G401 (cell line): ENCODE results near the gene SCNN1G. TPM values are rescaled to one million over a fixed set of nuclear protein-coding genes. Genes with fewer than 3 reads are reported as not detected.

Experiments
- DNase-seq: peaks from one replicate; pipeline ENCODE4 v3.0.0-alpha.2; 2015; ENCODE audit warnings: low spot score
- in situ Hi-C: cut with HindIII; loops from 2 replicates; pipeline ENCODE4 v1.10.0; 2016; ENCODE audit warnings: low sequenced_read_pairs, mixed read lengths
- total RNA-seq: library from RNA; depleted of rRNA; stranded (reverse); fragments of >200 nt; shearing (Covaris generic); gene quantifications from 2 replicates; pipeline ENCODE4 v1.2.3, GENCODE V29; 2014

The SCNN1G gene
- total RNA-seq, 1 experiment from 2014 or later: not detected

DNA sequence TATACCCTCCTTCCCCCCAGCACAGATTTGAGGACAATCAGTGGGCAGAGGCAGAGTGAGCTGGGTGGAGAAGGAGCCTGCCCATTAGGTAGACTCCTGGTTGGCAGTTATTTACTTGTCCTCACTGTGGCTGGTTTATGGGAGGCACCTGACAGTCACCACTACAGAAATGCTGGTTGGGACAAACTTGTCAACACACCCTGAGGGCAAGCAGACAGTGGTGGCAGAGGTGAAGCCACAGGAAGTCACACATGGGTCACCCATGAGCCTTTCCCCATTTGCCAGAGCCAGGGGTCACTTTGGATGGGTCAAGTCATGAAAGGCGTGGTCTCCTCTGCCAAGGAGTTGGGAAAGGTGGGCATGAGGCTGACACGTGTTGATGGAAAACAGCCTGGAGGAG lies 6.4 kb downstream of the SCNN1G start:
- in situ Hi-C loops: no loop called here
- DNase-seq: no peak

DNA sequence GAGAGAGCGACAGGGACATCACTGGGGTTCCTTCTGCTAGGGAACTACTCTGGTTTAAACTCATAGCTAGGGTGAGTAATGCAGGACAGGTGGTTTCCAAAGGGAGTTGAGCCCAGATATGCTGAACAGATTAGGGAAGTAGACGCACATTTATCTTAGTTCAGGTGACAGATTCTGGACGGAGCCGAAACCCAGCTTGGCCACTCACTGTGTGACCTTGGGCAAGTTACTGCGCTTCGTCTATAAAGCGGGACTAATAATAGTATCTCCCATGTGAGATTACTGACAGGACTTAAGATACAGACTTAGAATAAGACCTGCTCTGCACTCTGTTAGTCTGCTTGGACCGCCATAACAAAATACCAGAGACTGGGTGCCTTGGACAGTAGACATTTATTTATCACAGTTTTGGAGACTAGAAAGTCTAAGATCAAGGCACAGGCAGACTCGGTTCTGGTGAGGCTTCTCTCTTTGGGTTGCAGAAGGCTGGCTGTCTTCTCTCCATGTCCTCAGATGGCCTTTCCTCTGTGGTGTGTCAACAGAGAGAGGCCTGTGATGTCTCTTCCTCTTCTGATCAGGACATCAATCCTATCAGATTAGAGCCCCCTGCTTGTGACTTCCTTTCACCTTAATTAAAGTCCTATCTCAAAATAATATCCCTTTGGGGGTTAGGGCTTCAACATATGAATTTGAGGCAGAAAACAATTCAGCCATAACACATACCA lies 12.1 kb downstream of the SCNN1G start:
- in situ Hi-C loops: no loop called here
- no peak for DNase-seq

DNA sequence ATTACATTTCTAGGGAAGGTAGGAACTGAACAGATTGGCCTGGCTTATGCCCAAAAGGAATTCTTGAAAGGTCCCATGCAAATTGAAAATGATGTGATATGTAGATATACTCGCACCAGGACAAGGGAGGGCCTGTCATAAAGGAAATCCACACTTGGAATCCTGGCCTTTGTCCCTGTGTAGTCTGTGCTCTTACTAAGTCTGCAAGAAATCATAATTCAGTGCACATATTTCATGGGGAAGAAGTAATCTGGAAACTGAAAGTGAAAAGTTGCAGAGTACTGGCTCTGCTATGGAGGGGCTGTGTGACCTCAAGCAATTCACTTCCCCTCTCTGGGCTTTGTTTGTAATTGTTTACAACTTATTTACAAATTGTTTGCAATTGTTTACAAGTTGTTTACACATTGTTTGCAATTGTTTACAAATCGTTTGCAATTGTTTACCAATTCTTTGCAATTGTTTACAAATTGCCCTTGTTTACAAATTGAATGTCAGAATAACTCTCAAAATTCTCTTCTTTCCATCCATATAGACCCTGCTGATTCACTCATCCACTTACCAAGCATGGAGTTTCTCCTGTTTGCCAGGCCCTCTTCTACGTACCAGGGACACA lies 12.9 kb downstream of the SCNN1G start:
- no peak for DNase-seq
- in situ Hi-C loops: no loop called here

DNA sequence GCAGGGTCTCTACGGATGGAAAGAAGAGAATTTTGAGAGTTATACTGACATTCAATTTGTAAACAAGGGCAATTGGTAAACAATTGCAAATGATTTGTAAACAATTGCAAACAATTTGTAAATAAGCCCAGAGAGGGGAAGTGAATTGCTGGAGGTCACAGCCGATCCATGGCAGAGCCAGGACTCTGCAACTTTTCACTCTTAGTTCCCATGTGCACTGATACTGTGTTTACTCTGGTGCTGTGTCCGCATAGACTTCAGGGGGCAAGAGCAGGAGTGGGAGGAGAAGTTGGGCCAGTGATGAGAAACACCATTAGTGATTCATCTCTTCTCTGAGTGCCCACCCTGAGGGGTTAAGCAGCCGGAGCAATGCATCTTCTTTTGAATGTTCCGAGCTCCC lies 14.0 kb downstream of the SCNN1G start:
- in situ Hi-C loops: no loop called here
- DNase-seq: no peak

DNA sequence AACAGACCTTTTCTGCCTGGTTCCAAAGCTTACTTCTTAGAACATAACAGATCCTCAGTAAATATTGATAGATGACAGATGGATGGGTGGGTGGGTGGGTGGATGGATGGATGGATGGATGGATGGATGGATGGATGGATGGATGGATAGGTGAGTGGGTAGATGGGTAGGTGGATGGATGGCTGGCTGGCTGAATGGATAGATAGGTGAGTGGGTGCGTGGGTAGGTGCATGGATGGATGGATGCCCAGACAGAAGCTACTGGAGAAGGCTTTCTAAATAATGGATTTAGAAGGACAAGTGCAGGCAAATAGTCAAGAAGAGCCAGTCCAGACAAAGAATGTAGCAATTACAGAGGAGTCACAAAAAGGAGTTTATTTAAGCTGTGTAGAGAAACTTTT lies 19.6 kb downstream of the SCNN1G start:
- DNase-seq: no peak
- in situ Hi-C loops: no loop called here

DNA sequence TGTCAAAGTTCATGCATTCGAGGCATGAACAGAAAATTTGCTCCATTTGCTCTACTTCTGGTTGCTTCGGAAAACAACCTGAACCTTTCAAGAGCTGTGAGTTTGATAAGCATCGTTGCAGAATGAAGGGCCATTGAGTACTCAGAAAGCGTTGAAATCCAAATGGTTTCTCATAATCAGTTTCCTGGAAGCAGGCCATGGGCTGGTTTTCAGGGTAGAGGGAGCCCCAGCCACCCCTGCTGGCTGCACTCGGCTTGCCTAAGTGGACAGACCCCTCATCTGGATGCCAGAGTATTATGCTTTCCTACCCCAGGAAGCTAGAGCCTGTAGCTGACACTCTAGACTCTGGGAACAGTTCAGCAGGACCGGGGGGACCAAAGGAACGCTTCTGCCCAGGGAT lies 24.4 kb downstream of the SCNN1G start:
- in situ Hi-C loops: no loop called here
- no peak for DNase-seq

DNA sequence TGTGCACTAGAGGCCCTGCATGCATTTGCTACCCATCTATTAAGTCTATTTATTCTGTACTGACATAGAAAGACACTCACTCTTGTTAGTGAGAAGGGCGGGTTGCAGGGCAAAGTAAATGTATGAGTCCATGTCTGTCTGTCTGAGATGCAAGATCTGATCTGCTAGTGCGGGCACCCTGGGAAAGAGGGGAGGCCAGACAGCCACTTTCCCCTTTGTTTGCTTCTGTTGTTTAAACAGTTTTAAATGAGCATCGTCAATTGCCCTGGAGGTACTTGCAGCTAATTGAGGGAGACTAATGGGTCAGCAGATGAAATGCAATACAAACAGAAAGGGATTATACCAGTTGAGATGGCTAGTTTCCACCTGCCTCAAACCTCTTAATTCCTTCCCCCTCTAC lies 24.9 kb downstream of the SCNN1G start:
- in situ Hi-C loops: no loop called here
- DNase-seq: no peak

DNA sequence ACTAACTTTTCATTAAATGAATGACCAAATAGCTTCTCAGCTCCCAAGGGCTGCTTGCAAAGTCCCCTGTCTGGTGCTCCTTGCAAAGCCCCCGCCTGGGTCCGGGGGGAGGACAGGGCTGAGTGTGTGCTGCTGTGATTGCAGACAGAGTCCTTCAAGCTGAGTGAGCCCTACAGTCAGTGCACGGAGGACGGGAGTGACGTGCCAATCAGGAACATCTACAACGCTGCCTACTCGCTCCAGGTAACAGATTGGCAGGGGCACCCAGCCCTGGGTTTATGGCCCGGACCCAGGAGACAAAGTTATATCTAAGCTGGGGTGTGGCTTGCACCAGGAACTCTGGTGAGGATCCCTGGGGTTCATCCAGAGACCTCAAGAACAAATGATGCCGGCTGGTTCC lies 27.1 kb downstream of the SCNN1G start:
- no peak for DNase-seq
- in situ Hi-C loops: no loop called here

DNA sequence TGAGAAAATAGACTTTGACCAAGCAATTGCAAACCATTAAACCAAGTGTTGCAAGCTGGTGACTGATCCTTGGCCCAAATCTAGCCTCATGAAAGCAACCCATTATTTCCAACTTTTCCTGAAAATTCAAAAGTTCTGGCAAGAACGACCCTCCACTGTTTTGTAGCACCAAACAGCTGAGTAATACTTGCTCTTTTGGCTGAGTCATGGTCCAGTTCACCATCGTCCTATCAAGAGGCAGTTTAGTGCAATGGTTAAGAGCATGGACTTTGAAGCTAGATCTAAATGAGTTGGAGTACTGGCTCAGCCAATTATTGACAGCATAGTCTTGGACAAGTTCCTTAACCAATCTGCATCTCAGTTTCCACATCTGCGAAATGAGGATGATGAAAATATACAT lies 31.3 kb downstream of the SCNN1G start:
- in situ Hi-C loops: no loop called here
- DNase-seq: no peak

DNA sequence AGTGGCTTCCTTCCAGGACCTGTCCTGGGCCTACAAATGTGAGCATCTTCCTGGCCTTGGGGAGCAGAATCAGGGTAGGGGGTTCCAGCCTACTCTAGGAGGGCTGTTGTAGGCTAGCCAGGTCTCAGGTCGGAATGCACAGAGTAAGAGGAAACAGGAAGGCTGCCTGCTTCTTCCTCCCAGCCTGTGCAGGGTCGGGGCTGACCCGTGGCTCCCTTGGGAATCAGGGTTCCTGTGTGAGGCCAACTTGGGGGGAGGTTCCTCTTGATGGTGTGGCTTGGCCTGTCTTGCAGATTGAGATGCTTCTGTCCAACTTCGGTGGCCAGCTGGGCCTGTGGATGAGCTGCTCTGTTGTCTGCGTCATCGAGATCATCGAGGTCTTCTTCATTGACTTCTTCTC lies 32.3 kb downstream of the SCNN1G start:
- in situ Hi-C loops: no loop called here
- DNase-seq: no peak

DNA sequence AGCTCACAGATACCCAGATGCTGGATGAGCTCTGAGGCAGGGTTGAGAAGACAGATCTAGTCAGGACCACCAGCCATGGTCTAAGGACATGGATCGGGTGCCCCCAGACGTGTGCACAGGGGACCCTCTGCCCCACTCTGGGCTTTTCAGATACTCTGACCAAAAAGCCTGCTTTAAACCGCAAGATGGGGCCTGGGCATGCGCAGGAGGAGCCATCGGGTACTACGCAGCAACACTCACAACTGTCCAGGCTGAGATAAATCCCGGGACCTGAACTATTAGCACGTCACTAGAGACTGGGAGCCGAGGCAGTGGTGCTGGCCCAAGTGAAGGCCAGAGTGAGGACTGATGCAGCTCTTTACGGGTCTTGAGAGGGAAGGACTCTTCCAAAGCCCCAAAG lies 32.9 kb downstream of the SCNN1G start:
- in situ Hi-C loops: no loop called here
- DNase-seq: no peak

DNA sequence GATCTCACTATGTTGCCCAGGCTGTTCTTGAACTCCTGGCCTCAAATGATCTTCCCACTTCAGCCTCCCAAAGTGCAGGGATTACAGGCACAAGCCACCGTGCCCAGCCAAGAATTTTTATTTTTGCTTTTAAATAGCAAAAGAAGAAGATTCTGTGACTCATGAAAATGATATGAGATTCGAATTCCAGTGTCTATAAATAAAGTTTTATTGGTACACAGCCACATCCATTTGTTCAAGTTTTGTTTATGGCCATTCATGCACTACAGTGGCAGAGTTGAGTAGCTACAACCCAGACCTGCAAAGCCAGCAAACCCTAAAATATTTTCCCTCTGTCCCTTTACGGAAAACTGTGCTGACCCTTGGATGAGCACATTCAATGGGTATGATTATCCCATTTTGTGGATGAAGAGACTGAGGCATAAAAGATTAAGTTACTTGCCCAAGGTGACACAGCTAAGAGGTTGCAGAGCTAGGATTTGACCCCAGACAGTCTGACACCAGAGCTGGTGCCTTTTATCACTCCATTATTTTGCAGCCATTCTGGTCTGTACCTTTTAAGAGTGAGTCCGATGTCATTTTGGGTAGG lies 34.2 kb downstream of the SCNN1G start:
- in situ Hi-C loops: no loop called here
- DNase-seq: no peak

DNA sequence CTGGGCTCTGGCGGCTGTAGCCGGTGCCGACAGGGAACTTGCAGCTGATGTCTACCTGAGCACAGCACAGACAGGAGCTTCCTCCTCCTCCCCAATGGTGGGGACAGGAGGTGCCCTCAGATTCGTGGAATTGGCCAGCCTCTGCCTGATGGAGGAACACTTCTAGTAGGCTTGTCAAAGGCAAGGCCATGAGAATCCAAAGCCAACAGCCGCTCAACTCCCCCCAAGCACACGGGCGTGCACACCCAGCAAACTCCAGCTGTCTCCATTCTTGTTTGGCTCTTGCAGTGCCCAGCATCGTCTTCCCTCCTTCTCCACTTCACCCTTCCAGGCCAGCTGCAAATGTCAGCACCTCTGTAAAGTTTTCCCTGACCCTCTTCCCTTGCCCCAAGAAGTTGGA lies 35.1 kb downstream of the SCNN1G start:
- DNase-seq: no peak
- in situ Hi-C loops: no loop called here

DNA sequence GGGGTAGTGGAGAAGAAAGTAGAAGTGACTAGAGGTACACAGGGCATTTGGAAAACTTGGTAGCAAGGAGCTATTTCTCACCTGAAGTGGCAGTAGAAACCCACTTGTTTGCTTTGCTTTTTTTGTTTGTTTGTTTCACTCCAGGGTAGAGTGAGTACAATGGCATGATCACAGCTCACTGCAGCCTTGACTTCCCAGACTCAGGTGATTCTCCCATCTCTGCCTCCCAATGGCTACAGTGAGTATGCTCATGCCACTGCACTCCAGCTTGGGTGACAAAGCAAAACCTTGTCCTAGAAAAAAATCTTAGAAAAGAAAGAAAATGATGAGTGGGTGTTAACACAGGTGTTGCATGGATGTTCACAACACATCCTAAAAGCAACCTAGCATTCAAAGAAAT lies 40.4 kb downstream of the SCNN1G start:
- in situ Hi-C loops: no loop called here
- no peak for DNase-seq

DNA sequence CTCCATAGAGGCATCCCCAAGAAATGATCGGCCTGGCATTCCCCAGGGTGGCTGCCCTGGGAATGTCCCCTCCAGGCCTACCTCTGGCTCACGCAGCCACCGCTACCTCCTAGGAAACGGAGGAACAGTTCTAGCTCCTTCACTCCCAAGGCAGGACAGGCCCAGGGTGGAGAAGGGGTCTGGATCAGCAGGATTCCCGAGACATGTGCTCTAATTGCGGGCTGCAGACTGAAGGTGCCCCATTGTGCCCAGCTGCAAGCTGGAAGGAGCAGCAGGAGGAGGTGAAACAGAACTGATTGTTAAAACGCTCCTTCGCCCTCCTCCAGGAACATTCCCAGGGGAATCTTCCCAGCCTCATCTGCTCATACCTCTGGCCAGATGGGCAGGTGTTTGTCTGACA lies 40.8 kb downstream of the SCNN1G start:
- in situ Hi-C loops: no loop called here
- DNase-seq: no peak

DNA sequence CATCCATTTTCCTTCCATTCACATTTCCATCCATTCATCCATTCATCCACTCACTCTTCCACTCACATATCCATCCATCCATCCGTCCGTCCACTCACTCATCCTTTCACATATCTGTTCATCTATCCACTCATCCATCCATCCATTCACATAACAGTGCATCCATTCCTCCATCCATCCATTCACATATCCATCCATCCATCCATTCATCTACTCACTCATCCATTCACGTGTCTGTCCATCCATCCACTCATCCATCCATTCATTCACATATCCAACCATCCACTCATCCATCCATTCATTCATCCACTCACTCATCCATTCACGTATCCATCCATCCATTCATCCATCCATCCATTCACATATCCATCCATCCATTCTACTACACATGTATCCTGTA lies 42.6 kb downstream of the SCNN1G start:
- no peak for DNase-seq
- in situ Hi-C loops: no loop called here

DNA sequence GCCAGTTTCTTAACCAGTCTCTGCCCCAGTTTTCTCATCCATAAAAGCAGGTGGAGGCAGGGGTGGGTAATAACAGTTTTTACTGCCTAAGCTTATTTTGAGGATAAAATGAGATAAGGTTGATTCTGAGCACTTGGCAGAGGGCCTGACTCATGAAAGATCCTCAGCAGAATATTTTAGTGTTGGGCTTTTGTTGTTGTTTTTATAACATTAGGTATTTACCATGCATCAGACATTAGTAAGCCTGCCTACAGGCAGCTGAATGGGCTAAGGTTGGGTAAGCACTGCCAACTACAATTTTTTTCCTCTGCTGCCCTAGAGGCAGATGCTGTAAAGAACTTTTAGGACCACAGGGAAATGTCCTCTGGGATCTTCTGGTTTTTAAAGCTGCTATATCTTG lies 43.1 kb downstream of the SCNN1G start:
- in situ Hi-C loops: no loop called here
- no peak for DNase-seq

DNA sequence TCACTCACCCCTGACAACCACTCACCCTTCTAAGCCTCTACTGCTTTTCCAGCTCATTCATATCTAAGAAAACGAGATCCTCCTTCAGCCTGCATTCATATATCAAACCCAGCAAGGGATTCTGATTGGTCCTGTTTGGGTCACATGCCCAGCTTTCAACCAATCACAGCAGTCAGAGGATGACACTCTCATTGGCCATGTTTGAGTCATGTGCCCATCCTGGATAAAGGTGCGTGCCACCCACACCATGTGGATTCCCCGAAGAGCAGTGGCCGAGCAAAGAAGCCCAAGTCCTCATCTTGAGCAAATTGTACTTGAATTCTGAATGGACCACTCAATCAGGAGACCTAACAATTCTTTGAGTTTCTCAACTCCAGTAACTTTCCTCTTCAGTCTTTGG lies 45.0 kb downstream of the SCNN1G start:
- no peak for DNase-seq
- in situ Hi-C loops: no loop called here

DNA sequence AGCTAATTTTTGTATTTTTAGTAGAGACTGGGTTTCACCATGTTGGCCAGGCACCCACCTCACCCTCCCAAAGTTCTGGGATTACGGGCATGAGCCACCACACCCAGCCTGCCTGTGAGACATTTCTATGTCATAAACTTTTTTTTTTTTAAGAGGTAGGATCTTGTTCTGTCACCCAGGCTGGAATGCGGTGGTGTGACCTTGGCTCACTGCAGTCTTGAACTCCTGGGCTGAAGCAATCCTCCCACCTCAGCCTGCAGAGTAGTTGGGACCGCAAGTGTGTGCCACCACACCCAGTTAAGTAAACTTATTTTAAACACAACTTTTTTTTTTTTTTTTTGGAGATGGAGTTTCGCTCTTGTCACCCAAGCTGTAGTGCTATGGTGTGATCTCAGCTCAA lies 47.2 kb downstream of the SCNN1G start:
- in situ Hi-C loops: no loop called here
- no peak for DNase-seq

DNA sequence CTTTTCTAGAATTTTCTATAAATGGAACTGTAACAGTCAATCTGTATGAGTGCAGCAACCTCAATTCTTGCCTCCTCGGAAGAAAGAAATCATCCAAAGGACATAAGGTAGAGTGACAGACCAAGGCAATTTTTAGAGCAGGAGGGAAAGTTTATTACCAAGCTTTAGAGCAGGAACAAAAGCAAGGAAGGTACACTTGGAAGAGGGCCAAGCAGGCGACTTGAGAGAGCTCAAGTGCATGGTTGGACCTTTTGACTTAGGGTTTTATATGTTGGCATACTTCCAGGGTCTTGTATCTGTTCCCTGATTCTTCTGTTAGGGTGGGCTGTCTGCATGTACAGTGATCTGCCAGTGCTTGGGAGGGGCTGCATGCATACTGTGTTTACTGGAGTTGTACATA lies 50.3 kb downstream of the SCNN1G start:
- in situ Hi-C loops: no loop called here

DNA sequence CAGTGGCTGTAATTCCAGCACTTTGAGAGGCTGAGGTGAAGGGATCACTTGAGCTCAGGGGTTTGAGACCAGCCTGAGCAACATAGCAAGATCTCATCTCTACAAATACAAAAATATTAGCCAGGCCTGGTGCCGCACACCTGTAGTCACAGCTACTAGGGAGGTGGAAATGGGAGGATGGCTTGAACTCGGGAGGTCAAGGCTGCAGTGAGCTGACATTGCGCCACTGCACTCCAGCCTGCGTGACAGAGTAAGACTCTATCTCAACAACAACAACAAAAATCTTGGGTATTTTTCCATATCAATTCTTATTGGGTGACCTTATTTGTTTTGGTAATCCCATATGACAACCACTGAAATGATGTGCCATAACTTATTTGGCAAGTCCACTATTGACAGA lies 52.6 kb downstream of the SCNN1G start:
- no peak for DNase-seq
- in situ Hi-C loops: no loop called here

More for the DNA sequence above, 50.3 kb downstream of the SCNN1G start:
- no peak for DNase-seq
